Skin of body (tissue), 2 donors: ENCODE measurements around the gene GPR85. TPM values are rescaled to one million over a fixed set of nuclear protein-coding genes. Genes with fewer than 3 reads are reported as not detected.
"Not testable (repeated sequence)": the region's sequence is repeated elsewhere in the genome, so short reads cannot be mapped to it uniquely, and the experiment has no call there.

Experiments
- DNase-seq: peaks from one replicate; lab custom pipeline; 2025; lab: John Stamatoyannopoulos, UW
- total RNA-seq: library from RNA; depleted of rRNA; stranded (reverse); fragments of >200 nt; gene quantifications from one replicate; pipeline ENCODE4 v1.2.3, GENCODE V29; 2014

Gene GPR85, protein sequence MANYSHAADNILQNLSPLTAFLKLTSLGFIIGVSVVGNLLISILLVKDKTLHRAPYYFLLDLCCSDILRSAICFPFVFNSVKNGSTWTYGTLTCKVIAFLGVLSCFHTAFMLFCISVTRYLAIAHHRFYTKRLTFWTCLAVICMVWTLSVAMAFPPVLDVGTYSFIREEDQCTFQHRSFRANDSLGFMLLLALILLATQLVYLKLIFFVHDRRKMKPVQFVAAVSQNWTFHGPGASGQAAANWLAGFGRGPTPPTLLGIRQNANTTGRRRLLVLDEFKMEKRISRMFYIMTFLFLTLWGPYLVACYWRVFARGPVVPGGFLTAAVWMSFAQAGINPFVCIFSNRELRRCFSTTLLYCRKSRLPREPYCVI
- 1.9 TPM for total RNA-seq

DNA sequence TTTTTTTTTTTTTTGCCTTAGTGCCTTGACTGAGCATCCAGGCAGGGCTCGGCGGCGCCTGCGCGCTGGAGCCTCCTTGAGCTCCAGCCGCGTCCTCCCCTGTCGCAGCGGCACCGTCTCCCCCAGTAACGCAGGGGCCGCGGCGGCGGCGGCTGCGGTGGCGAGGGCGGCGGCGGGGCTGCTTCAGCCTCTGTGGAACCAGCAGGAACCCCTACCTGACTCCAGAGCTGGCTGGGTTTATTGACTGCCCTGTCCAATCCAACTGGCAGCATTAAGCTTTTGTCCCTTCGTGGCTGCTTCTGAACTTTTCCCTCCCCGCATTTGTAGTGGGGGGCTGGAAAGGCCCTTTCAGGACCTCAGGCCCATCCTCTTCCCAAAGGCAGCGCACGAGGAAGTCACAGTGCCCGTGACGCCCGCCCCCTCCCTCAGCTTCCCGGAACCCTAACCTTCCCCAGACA lies at the start of gene GPR85:
Gene GPR85, minus strand, starts transcription at position 397 of the 458 bp plus-strand sequence. CDS start 2,106 bp downstream, outside the sequence.
- peak; percentile 39 for DNase-seq

DNA sequence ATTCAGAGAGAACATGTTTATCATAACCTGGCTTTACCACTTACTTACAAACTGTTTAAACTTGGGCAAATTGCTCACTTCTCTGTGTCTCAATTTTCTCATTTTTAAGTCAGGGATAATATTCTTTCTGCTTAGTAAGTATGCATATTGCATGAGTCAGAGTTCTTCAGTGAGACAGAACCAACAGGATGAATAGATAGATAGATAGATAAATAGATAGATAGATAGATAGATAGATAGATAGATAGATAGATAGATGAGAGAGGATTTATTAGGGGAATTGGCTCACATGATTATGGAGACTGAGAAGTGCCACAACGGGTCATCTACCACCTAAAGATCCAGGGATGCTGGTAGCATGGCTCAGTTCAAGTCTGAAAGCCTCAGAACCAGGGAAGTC lies 47.4 kb upstream of the GPR85 start:
- no peak for DNase-seq

DNA sequence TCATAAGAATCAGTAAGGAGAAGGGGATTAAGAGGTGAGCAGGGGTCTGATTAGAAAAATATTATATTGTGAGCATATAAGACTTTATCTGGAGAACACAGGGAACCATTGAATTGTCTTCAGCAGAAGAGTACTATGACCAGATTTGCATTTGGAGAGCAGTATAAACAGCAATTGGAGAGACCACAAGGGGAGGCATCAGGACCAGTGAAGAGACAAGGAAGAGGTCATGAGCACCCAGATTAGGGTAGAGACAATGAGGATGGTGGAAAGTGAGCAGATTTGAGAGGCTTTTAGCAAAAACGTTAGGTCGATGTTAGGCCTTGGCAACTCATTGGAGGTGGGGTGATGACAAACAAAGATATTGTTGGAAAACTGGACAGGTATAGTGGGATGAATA lies 44.7 kb upstream of the GPR85 start:
- DNase-seq = no peak

DNA sequence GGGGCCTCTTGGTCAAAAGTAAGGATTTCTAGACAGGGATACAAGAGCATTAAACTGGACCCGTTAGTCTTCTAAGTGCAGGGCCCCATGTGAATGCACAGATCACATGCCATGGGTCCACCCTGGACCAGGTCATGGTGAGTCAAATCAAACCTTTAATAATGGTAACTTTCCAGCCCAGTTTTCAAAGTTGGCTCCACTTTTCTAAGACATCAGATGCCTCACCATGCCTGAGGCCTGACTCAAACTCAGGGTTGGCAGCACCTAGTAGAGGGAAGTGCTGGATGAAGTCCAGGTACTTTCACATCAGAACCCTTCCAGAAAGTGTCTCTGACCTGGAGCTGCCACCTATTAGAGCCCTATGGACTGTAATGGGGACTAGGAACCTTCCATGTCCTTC lies 41.4 kb upstream of the GPR85 start:
- DNase-seq = no peak

DNA sequence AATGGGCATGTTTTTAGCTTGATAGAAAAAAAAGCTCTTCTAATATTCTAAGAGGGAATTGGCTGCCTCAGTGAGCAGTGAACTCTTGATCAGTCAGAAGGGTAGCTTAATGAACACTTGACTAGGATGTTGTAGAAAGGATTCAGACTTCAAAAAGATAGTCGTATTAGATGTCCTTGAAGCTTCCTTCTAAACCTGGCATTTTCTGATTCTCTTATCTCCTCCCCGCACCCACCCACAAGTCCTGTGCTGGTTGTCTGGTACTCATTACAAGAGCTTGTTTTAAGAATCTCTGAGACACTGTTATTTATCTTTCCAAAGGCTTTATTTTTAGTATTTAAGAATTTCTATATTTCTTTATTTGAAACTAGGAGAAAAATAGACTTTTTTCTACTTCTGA lies 39.1 kb upstream of the GPR85 start:
- DNase-seq = no peak

DNA sequence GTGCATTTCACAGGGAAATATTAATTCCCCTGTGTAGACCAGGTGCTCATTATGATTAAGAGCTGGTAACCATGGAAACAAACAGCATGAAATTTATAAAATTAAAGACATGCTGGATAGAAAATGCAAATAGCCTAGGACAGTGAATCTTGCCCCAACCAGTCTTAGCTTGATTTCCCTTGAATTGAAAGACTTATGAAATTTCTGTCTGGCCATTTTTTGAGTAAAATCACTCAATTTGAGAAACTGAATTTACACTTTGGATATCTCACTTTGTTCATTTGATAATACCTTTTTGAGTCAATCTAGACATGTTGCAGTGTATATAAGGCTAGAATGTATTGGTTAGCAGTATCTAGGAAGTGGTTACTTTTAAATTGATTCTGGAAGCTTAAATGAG lies 36.1 kb upstream of the GPR85 start:
- no peak for DNase-seq

DNA sequence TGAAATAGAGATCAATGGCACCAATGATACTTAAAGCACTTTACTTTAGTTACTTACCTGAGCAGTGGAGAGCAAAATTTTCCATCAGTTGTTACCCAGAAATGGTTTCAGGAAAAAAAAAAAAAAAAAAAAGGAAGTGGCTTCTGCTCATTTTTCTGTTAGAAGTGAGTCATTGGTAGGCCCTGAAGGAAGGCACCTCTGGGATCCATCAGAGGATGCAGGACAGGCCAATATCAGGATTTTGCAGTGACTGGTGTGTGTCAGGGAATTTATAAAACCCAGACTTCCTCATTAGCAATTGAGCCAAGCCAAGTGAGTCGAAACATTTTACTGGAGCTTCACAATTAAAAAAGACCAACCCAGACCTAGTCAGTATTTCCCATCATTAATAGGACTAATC lies 34.0 kb upstream of the GPR85 start:
- no peak for DNase-seq

DNA sequence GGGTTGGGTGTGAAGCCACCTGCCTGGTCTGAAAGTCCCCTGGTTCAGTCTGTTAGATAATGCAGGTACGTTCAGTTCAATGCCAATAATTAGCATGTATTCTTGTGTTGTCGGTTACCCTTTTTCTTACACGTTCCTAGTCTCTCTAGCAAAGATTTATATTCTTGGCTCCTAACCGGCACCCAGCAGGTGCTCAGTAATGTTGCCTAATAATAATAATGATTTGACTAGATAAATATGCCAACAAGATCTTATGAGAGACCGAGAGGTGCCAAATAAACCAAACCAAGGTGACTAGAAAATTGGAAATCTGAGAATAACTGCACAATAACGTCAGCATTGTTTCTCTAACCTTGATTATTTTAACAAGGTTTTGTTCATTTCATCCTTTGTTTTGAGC lies 32.8 kb upstream of the GPR85 start:
- DNase-seq = no peak

DNA sequence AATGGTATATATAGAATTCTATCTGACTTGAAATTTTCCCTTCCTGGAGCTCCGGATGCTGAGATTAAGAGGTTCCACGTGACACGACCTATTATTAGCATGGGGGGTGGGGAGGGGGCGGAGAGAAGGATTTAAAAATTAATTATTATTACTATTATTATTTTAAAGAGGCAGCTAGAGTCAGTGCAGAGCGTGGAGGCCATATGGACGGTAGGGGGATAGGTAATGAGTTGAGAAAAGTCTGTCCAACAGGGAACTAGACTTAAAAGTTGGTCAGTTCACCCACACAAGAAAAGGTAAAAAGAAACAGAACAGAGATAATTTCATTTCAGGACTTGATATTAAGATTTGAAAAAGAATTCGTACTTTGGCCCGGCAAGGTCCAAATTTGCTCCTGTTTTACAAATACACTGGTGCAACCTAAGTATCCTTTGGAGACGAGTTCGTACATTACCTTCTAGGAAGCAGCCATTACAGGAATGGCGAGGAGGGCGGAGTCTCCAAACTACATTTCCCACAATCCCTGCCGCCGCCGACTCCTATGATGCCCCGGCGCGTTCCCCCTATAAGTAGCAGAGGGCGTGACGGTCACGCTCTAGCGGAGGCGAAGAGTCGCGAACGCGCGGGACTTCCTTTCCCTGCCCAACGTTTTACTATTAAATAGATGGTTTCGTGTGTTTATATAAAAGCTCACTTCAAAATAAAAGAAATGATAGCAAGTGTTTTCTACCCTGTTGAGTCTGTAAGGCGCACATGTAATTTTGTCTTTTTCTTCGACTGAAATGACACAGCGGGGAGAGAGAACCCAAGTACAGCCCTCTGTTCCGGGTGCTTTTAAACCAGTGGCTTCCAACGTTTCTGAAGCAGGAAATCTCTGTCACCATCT lies 31.7 kb upstream of the GPR85 start, which contains the start of gene SMIM30:
Gene SMIM30, minus strand, starts transcription at position 481 of the 886 bp plus-strand sequence. CDS start 976 bp downstream, outside the sequence.
- DNase-seq = peak; percentile 85

DNA sequence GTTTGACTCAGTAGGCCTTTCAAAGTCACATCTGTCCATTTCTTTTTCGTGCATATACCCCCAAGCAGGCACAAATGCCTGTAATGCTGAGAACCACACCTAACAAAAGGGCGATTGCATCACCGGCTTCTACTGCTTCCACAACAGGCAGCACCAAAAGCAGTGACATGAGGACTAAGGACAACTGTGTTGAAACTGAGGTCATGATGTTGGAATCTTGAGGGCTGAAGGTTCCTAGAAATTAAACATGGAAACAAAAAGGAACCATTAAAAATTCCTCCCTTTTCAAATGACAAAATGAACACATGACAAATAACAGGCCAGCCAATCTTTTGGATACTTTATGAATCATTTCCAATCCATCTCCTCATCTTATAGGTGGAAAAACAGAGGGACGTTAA lies 30.7 kb upstream of the GPR85 start:
- not testable (repeated sequence) for DNase-seq

DNA sequence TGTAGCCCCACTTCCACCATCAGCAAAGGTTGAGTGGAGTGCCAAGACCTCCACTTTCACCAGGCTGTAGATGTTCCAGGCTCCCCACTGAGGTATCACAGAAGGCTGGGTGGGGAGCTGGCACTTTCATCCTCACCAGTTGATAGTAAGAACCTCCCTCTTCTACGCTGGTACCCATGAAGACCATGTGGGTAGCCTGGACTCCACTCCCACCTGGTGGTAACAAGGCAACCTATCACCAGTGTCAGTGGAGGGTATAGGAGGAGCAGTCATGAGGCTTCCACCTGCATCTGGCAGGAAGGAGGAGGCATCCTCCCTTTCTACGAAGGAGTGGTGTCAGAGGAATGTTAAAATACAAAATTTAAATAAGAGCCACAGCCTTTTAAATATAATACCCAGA lies 27.3 kb upstream of the GPR85 start:
- DNase-seq = no peak

DNA sequence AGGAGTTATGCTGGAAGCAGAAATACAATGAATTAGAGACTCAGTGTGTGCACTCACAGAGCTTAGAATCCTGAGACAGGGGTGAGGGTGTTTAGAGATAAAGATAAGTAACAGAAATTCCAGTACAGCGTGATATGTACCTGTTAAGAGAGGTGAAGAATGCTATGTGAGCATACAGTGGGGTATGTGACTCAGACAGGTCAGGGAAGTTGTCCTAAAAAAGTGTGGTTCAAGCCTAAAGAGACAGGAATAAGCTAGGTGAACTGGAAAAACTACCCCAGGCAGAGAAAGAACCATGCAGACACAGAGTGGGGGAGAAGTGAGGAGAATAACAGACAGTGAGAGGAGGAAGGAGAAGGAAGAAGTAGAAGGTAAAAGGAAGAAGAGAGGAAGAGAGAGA lies 23.1 kb upstream of the GPR85 start:
- DNase-seq = no peak

DNA sequence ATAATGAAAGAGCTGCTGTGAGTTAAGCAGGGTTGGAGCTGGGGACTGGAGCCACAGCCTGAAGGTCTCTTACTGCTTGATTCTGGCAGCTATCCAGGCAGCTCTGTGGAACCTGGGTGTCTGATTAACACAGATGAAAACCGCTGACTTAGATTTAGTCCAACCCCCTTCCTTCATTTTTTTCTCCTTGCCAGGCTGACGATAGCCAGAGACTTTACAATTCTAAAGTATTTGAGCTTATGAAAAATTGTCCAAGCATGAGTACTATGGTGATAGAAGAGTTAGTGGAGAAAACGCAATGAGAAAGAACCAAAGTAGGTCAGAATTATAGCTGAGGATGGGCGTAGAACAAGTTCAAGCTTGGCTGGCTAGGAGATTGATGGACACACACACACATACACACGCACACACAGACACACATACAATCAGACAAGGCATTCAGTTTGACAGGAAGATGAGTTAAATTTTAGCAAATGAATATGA lies 13.5 kb upstream of the GPR85 start:
- DNase-seq = no peak

DNA sequence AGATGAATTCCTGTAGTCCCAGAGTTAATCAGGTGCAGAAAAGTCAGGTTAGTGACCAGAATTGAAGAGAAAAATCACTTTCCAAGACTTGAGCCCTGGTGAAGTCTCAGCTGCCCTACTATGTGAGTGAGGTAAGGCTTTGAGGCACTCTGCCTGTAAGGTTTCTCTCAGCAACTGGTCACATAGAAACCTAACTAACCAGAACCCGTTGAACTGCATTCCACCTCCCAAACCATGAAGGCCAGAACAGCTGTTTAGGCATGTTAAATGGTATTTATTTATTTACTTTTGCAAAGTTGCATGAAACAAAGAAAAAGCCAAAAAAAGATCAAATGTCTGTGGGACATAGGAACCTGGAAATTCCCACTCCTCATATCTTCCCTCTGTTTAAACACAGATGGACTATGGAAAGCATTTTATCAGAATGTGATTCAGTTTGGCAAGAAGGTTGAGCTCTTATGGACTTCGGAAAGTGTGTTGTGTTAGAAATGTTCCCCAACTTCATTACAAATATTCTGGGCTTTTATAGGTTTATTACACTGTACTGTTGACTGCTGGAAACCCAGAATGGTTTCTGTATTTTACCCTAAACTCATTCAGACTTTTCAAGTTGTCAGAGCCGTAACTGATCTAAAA lies 12.8 kb upstream of the GPR85 start:
- DNase-seq = no peak

DNA sequence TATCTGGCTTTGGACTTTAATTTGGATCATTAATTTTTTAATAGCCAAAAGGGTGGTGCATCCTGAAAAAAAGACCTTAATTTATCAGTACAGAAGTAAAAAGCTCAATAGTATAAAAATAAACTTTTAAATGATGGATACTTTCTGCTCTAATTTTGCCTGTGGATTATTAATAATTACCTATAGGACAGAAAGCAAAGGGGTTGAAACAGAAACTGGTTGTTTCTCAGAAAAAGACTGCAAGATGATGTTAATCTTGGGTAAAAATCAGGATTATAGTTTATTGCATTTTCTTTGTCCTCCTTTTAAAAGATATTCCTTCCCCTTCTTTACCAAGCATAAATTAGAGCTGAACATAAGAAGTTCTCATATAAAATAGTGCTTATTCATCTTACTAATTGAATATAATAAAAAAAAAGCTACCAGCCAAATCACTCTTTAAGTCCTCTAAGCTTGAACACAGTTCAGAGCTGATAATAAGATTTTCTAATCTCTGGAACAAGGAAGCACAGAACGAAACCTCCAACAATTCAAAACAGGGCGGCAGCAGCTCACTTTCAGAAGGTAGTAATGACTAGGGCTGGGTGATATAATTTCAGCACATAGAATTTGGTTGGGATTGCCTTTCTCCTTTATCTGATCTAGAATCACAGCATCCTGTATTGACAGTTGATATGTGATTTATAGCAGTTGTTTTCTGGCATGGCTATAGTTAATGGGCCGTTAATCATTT lies 8.1 kb upstream of the GPR85 start:
- no peak for DNase-seq

DNA sequence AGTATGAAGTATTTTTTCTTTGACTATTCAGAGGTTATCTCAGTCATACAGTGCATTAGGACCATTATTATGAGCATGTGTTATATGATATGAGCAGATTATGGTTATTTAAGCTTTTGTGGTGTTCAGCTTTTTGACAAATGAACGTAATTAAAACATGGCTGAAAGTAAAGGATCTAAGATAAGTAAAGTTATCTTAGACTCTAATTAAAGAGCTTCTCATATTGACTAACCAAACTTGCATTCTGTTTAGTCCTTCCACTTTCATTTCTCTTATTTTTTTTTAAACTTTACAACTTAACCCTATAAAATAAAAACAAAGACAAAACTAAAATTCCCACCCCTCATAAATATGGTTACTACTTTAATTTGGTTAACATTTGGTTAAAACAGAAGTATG lies 6.9 kb upstream of the GPR85 start:
- no peak for DNase-seq

DNA sequence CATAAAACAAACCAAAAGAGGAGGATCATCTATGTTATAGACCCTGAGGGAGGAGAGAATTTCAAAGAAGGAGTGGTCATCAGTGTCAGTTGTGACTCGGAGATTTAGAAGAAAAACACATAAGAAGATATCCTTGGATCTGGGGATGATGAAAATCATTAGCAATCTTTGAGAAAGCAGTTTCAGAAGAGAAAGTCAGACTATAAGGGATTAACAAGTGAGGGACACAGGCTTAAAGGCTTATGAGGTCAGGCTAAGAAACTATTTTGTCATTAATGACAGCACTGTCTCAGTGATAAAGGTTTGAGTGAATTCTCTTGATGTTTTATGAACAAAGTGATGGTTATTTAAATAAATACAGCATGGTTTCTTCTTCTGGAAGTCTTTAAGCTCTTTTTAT lies 6.1 kb upstream of the GPR85 start:
- no peak for DNase-seq

DNA sequence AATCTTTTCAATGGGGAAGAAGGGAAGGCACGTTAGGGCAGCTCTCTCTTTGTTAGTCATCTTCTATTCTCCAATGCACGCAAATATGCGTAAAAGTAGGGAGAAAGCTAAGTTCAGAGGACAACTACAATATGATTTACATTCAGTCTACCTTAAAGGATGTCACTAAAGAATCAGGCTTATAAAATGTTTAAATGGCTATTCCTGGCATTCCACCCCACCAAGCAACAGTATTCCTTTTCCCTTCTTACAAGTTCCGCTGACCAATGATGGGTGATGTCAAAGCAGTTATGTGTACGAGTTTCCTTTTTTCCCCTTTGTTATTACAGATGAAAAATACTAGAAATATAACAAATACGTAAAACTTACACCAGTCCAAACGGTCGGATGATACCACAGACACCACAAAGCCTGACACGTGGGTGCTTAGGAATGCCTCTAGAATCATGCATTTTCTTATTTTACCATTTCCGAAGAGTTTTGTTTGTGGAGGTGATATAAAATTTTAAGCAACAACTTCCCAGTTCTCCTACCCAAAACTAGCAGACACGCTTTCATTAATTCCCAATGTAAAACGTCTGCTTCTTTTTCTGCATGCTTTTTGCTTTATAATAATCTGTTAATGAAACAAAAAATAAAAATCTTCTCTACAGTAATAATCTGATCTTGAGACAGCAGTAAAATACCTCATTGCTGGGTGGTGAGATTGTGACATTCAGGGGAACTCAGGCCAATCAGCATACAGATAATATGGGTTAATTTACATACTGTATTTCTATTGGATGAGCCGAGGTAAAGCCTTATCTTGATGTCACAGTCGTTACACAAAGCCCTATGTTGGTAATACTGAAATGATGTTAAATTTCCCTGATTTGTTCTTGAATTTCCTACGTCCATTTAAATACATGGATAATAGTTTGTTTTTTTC lies 708 bp upstream of the GPR85 start:
- peak; percentile 87 for DNase-seq

DNA sequence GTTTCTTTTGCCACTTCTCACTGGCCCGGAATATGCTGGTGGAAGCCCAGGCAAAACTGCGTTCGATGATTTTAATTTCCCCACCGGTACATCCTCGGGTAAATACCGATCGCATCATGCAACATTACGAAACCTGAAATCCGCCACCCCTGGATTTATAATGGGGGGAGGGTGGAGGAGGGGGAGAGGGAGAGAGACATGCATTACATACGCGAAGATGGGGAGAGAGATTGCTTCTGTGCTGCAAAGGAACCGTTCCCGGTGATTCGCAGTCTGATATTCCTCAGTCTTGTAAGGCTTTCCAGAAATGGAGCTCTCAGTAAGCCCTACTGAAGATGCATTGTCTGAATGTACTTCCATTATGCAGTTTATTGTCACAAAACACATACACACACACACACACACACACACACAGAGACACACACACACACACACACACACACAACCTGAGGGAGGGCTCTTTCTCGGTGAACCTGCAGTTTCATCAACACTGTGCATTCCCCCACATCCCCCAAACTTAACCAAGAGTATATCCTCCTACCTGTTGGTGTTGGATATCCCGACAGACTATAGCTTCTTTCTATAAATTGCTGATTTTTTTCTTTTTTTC lies 741 bp downstream of the GPR85 start:
- no peak for DNase-seq
